ENCODE data around the gene IRF9.

DNA sequence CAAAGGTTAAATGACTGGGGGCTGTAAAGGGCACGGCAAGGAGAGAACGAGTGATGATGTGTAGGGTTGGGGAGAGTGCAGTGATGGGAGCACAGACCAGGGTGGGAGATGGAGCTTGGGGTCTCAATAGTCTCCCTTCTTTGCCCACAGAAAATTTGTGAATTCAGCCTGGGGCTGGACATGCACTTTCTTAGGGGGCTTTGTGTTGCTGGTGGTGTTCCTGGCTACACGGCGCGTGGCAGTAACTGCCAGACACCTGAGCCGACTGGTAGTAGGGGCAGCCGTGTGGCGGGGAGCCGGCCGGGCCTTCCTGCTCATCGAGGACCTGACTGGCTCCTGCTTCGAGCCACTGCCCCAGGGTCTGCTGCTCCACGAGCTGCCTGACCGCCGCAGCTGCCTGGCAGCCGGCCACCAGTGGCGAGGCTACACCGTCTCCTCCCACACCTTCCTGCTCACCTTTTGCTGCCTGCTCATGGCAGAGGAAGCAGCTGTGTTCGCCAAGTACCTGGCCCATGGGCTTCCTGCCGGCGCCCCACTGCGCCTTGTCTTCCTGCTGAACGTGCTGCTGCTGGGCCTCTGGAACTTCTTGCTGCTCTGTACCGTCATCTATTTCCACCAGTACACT lies 28.9 kb upstream of the IRF9 start:
- TF ChIP-seq, protein P1, sequence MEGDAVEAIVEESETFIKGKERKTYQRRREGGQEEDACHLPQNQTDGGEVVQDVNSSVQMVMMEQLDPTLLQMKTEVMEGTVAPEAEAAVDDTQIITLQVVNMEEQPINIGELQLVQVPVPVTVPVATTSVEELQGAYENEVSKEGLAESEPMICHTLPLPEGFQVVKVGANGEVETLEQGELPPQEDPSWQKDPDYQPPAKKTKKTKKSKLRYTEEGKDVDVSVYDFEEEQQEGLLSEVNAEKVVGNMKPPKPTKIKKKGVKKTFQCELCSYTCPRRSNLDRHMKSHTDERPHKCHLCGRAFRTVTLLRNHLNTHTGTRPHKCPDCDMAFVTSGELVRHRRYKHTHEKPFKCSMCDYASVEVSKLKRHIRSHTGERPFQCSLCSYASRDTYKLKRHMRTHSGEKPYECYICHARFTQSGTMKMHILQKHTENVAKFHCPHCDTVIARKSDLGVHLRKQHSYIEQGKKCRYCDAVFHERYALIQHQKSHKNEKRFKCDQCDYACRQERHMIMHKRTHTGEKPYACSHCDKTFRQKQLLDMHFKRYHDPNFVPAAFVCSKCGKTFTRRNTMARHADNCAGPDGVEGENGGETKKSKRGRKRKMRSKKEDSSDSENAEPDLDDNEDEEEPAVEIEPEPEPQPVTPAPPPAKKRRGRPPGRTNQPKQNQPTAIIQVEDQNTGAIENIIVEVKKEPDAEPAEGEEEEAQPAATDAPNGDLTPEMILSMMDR (IDR thresholded peaks at IDR 0.05) = no peak
- no peak for TF ChIP-seq POLR2A (IDR thresholded peaks at IDR 0.05)
